Liver (tissue), 9 donors: ENCODE results near the gene GCLC. TPM values are rescaled to one million over a fixed set of nuclear protein-coding genes. Genes with fewer than 3 reads are reported as not detected.

Experiments used
- DNase-seq: peaks from one replicate; pipeline ENCODE4 v3.0.0-alpha.2; 2017; ENCODE audit warnings: low spot score
- H3K27ac ChIP-seq, 2 donors: one replicate each; pipeline ENCODE4 v1.7.0; 2013; ENCODE audit warnings: inconsistent platforms in 2 of 2, low read length in 2 of 2, control low read depth in 1 of 2, low read depth in 1 of 2, mild to moderate bottlenecking in 1 of 2
- H3K27me3 ChIP-seq, 4 donors: one replicate each; pipeline versions ENCODE4 v1.6.1 to v1.7.0; 2013; ENCODE audit warnings: low read length in 3 of 4, inconsistent platforms in 1 of 4, mild to moderate bottlenecking in 1 of 4, moderate library complexity in 1 of 4; ENCODE audit not compliant: control insufficient read depth in 4 of 4, insufficient read depth in 4 of 4
- H3K36me3 ChIP-seq, 4 donors: one replicate each; pipeline versions ENCODE4 v1.6.1 to v1.7.0; 2013; ENCODE audit warnings: low read length in 3 of 4, mild to moderate bottlenecking in 3 of 4, low read depth in 1 of 4, moderate library complexity in 1 of 4; ENCODE audit not compliant: control insufficient read depth in 4 of 4, insufficient read depth in 3 of 4
- H3K4me1 ChIP-seq, 4 donors: one replicate each; pipeline versions ENCODE4 v1.6.1 to v1.7.0; 2013; ENCODE audit warnings: low read length in 3 of 4, mild to moderate bottlenecking in 3 of 4, moderate library complexity in 1 of 4; ENCODE audit not compliant: control insufficient read depth in 4 of 4, insufficient read depth in 4 of 4
- H3K4me3 ChIP-seq, 3 donors: one replicate each; pipeline versions ENCODE4 v1.6.1 to v1.7.0; 2013; ENCODE audit warnings: low read length in 3 of 3, control low read depth in 1 of 3, low read depth in 1 of 3, mild to moderate bottlenecking in 1 of 3
- H3K9ac ChIP-seq, 2 donors: one replicate each; pipeline ENCODE4 v1.7.0; 2013; ENCODE audit warnings: low read length in 2 of 2, mild to moderate bottlenecking in 2 of 2, moderate library complexity in 2 of 2, control low read depth in 1 of 2, low read depth in 1 of 2
- H3K9me3 ChIP-seq, 4 donors: one replicate each; pipeline versions ENCODE4 v1.6.1 to v1.7.0; 2013; ENCODE audit warnings: low read length in 3 of 4; ENCODE audit not compliant: control insufficient read depth in 4 of 4
- ATF3 ChIP-seq: IDR thresholded peaks from 2 replicates; pipeline ENCODE4 v1.6.1; 2016; ENCODE audit warnings: antibody characterized with exemption
- CTCF ChIP-seq: fragments of 150-350 bp; IDR thresholded peaks from 2 replicates; pipeline ENCODE4 v1.5.1; 2017; ENCODE audit warnings: improper control_type of control experiment, low read depth, low read length; ENCODE audit not compliant: missing input control
- EGR1 ChIP-seq, 2 donors: IDR thresholded peaks; 2 replicates each; pipeline ENCODE4 v1.6.1; 2016 to 2018; ENCODE audit warnings: antibody characterized with exemption in 2 of 2, low read depth in 2 of 2
- FOXA2 ChIP-seq: IDR thresholded peaks from 2 replicates; pipeline ENCODE4 v1.6.1; 2016; ENCODE audit warnings: antibody characterized with exemption
- HNF4G ChIP-seq: IDR thresholded peaks from 2 replicates; pipeline ENCODE4 v1.6.1; 2016; ENCODE audit warnings: antibody characterized with exemption
- JUND ChIP-seq, 2 donors: IDR thresholded peaks; 2 replicates each; pipeline ENCODE4 v1.6.1; 2016; ENCODE audit warnings: antibody characterized with exemption in 2 of 2
- NR2F2 ChIP-seq: IDR thresholded peaks from 2 replicates; pipeline ENCODE4 v1.6.1; 2016; ENCODE audit warnings: antibody characterized with exemption
- RAD21 ChIP-seq, 2 donors: IDR thresholded peaks; 2 replicates each; pipeline ENCODE4 v1.6.1; 2016; ENCODE audit warnings: antibody characterized with exemption in 2 of 2, mild to moderate bottlenecking in 2 of 2
- RXRA ChIP-seq, 2 donors: IDR thresholded peaks; 2 replicates each; pipeline ENCODE4 v1.6.1; 2017 to 2018; ENCODE audit warnings: antibody characterized with exemption in 2 of 2, mild to moderate bottlenecking in 1 of 2
- SP1 ChIP-seq: IDR thresholded peaks from 2 replicates; pipeline ENCODE4 v1.6.1; 2018; ENCODE audit warnings: antibody characterized with exemption, mild to moderate bottlenecking
- TAF1 ChIP-seq: conservative IDR thresholded peaks from 2 replicates; pipeline ENCODE4 v1.6.1; 2016; ENCODE audit warnings: antibody characterized with exemption, mild to moderate bottlenecking
- YY1 ChIP-seq: IDR thresholded peaks from 2 replicates; pipeline ENCODE4 v1.6.1; 2016; ENCODE audit warnings: antibody characterized with exemption, mild to moderate bottlenecking
- WGBS: extraction: QIAGEN DNeasy Blood & Tissue Kit; methylation state at CpG from one replicate; pipeline ENCODE4 v1.1.7; 2013; 5-methylcytosine and 5-hydroxymethylcytosine counted together
- polyA plus RNA-seq, 2 donors: library from polyadenylated mRNA; stranded (reverse) in 1 of 2; unstranded in 1 of 2; fragments of 200-250 nt in 1 of 2; fragments of >200 nt in 1 of 2; fragmentation: Nextera tagmentation in 1 of 2; extraction: Ambion mirVana in 1 of 2; gene quantifications; one replicate each; pipeline versions ENCODE4 v1.2.1 to v1.2.3, GENCODE V29; 2013 to 2015
- total RNA-seq, 2 donors: library from RNA; depleted of rRNA; stranded (reverse); fragments of >200 nt; gene quantifications; one replicate each; pipeline ENCODE4 v1.2.3, GENCODE V29; 2014
- TF ChIP-seq, protein P1 (sequence below): IDR thresholded peaks from 2 replicates; pipeline ENCODE4 v1.6.1; 2016; ENCODE audit warnings: antibody characterized with exemption
- TF ChIP-seq, protein P2 (sequence below): IDR thresholded peaks from 2 replicates; pipeline ENCODE4 v1.6.1; 2016; ENCODE audit warnings: antibody characterized with exemption, mild to moderate bottlenecking
- donor health status: healthy.
- donor health status: healthy.
- donor health status: healthy.
- donor health status: healthy.
- donor health status: healthy.

GCLC gene
- total and polyA plus RNA-seq, 4 donors = 28.6 to 135 (median 79.8) TPM

GRCh38 chr6:53455678-53456077 is 89.2 kb downstream of the GCLC start:
- TF ChIP-seq YY1 (no peak), FOXA2 (no peak), TAF1 (no peak)
- TF ChIP-seq, protein P1, sequence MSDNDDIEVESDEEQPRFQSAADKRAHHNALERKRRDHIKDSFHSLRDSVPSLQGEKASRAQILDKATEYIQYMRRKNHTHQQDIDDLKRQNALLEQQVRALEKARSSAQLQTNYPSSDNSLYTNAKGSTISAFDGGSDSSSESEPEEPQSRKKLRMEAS = no peak
- Histone ChIP-seq H3K4me3 (no peak overlapping the region), H3K9ac (no peak overlapping the region), H3K4me1 (peaks cover 0 to 3% (median 1%) of the 10 kb centered on the region in 4 donors), H3K27ac (no peak overlapping the region), H3K9me3 (no peaks in the 10 kb centered on the region), H3K27me3 (no peaks in the 10 kb centered on the region), H3K36me3 (no peaks in the 10 kb centered on the region)
- WGBS = 100% methylated on average over 1 of the region's 1 CpG
- DNase-seq = no peak

GRCh38 chr6:53451165-53451564 is 93.7 kb downstream of the GCLC start:
- Histone ChIP-seq H3K27me3 (no peaks in the 10 kb centered on the region), H3K27ac (no peak overlapping the region), H3K36me3 (no peaks in the 10 kb centered on the region), H3K4me3 (no peak overlapping the region), H3K9ac (no peak overlapping the region), H3K9me3 (no peaks in the 10 kb centered on the region), H3K4me1 (no peaks in the 10 kb centered on the region)
- WGBS = 85% methylated on average over 3 of the region's 3 CpGs
- DNase-seq = no peak
- no peak for TF ChIP-seq RAD21 (IDR thresholded peaks at IDR 0.05)
- no peak for TF ChIP-seq HNF4G
- no peak for TF ChIP-seq EGR1 (IDR thresholded peaks at IDR 0.05; ENCODE audit: low read depth in 2 of 2)
- TF ChIP-seq ATF3 = no peak
- TF ChIP-seq CTCF = no peak
- TF ChIP-seq YY1 = no peak
- TF ChIP-seq SP1 = no peak
- TF ChIP-seq RXRA (IDR thresholded peaks at IDR 0.05) = no peak
- TF ChIP-seq JUND (IDR thresholded peaks at IDR 0.05) = no peak
- TF ChIP-seq, protein P2, sequence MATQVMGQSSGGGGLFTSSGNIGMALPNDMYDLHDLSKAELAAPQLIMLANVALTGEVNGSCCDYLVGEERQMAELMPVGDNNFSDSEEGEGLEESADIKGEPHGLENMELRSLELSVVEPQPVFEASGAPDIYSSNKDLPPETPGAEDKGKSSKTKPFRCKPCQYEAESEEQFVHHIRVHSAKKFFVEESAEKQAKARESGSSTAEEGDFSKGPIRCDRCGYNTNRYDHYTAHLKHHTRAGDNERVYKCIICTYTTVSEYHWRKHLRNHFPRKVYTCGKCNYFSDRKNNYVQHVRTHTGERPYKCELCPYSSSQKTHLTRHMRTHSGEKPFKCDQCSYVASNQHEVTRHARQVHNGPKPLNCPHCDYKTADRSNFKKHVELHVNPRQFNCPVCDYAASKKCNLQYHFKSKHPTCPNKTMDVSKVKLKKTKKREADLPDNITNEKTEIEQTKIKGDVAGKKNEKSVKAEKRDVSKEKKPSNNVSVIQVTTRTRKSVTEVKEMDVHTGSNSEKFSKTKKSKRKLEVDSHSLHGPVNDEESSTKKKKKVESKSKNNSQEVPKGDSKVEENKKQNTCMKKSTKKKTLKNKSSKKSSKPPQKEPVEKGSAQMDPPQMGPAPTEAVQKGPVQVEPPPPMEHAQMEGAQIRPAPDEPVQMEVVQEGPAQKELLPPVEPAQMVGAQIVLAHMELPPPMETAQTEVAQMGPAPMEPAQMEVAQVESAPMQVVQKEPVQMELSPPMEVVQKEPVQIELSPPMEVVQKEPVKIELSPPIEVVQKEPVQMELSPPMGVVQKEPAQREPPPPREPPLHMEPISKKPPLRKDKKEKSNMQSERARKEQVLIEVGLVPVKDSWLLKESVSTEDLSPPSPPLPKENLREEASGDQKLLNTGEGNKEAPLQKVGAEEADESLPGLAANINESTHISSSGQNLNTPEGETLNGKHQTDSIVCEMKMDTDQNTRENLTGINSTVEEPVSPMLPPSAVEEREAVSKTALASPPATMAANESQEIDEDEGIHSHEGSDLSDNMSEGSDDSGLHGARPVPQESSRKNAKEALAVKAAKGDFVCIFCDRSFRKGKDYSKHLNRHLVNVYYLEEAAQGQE = no peak
- no peak for TF ChIP-seq NR2F2
- TF ChIP-seq, protein P1 = no peak
